ENCODE measurements around the gene SPATA13. TPM values are rescaled to one million over a fixed set of nuclear protein-coding genes. Genes with fewer than 3 reads are reported as not detected.
A peak's percentile ranks its signal among the peaks of the same experiment; 100 is the strongest.

SPATA13 gene
- total RNA-seq, 6 experiments from 2014 or later, result 7.0 to 9.2 (median 8.4) TPM

- Mint-ChIP-seq H3K9me3 (peaks cover 3% of the 10 kb centered on the region; the same call in 1 of the 2 replicates), H3K4me3 (peak overlapping the region; percentile 22; the same call in 1 of the 2 replicates), H3K4me1 (ENCODE audit: low read depth) (peaks cover 60% of the 10 kb centered on the region), H3K36me3 (ENCODE audit: low read depth) (peaks cover 11% of the 10 kb centered on the region), H3K27me3 (ENCODE audit: insufficient read depth) (no peaks in the 10 kb centered on the region; the same call in none of the 2 replicates), H3K27ac (peak overlapping the region; percentile 71)
- no peak for TF ChIP-seq CTCF (IDR thresholded peaks at IDR 0.05)
- DNase-seq, result no peak
These were observed 21.6 kb downstream of the SPATA13 start for GRCh38 chr13:24181991-24182702.

- TF ChIP-seq CTCF (IDR thresholded peaks at IDR 0.05), result no peak
- H3K9me3 Mint-ChIP-seq, result peaks cover 3% of the 10 kb centered on the region; the same call in 1 of the 2 replicates
- DNase-seq, result no peak
- H3K27me3 Mint-ChIP-seq (ENCODE audit: insufficient read depth), result no peaks in the 10 kb centered on the region; the same call in none of the 2 replicates
- no peak overlapping the region for H3K27ac Mint-ChIP-seq
- peaks cover 66% of the 10 kb centered on the region for H3K4me1 Mint-ChIP-seq (ENCODE audit: low read depth)
- H3K36me3 Mint-ChIP-seq (ENCODE audit: low read depth), result peaks cover 11% of the 10 kb centered on the region
- no peak overlapping the region for H3K4me3 Mint-ChIP-seq
These were observed 22.2 kb downstream of the SPATA13 start for GRCh38 chr13:24182703-24183081.

- Mint-ChIP-seq H3K4me1 (ENCODE audit: low read depth) (peaks cover 62% of the 10 kb centered on the region), H3K27me3 (ENCODE audit: insufficient read depth) (no peaks in the 10 kb centered on the region; the same call in 1 of the 2 replicates), H3K27ac (no peak overlapping the region), H3K4me3 (no peak overlapping the region), H3K36me3 (ENCODE audit: low read depth) (peaks cover 11% of the 10 kb centered on the region), H3K9me3 (peaks cover 3% of the 10 kb centered on the region; the same call in 1 of the 2 replicates)
- TF ChIP-seq CTCF (IDR thresholded peaks at IDR 0.05), result no peak
- DNase-seq, result no peak
These were observed 23.2 kb downstream of the SPATA13 start for GRCh38 chr13:24183741-24184182.

- Mint-ChIP-seq H3K4me1 (ENCODE audit: low read depth) (peaks cover 56% of the 10 kb centered on the region), H3K27ac (no peak overlapping the region)
- TF ChIP-seq CTCF (IDR thresholded peaks at IDR 0.05), result no peak
These were observed 23.8 kb downstream of the SPATA13 start for GRCh38 chr13:24184265-24184841.

GRCh38 chr13:24184882-24185281 lies 24.4 kb downstream of the SPATA13 start:
- Mint-ChIP-seq H3K27ac (no peak overlapping the region), H3K4me1 (ENCODE audit: low read depth) (peaks cover 50% of the 10 kb centered on the region), H3K9me3 (peaks cover 3% of the 10 kb centered on the region; the same call in 1 of the 2 replicates), H3K4me3 (no peak overlapping the region), H3K27me3 (ENCODE audit: insufficient read depth) (no peaks in the 10 kb centered on the region; the same call in 1 of the 2 replicates), H3K36me3 (ENCODE audit: low read depth) (peaks cover 11% of the 10 kb centered on the region)
- no peak for DNase-seq
- TF ChIP-seq CTCF (IDR thresholded peaks at IDR 0.05), result no peak

More at GRCh38 chr13:24184265-24184841, 23.8 kb downstream of the SPATA13 start:
- Mint-ChIP-seq H3K27me3 (ENCODE audit: insufficient read depth) (no peaks in the 10 kb centered on the region; the same call in 1 of the 2 replicates), H3K36me3 (ENCODE audit: low read depth) (peaks cover 11% of the 10 kb centered on the region), H3K4me3 (no peak overlapping the region), H3K9me3 (peaks cover 3% of the 10 kb centered on the region; the same call in 1 of the 2 replicates)
- DNase-seq, result no peak
